ENCODE data around the gene ZNF865. TPM values are rescaled to one million over a fixed set of nuclear protein-coding genes. Genes with fewer than 3 reads are reported as not detected.
A peak's percentile ranks its signal among the peaks of the same experiment; 100 is the strongest.

Gene ZNF865
- polyA plus RNA-seq, 1 experiment = 0.88 TPM

DNA sequence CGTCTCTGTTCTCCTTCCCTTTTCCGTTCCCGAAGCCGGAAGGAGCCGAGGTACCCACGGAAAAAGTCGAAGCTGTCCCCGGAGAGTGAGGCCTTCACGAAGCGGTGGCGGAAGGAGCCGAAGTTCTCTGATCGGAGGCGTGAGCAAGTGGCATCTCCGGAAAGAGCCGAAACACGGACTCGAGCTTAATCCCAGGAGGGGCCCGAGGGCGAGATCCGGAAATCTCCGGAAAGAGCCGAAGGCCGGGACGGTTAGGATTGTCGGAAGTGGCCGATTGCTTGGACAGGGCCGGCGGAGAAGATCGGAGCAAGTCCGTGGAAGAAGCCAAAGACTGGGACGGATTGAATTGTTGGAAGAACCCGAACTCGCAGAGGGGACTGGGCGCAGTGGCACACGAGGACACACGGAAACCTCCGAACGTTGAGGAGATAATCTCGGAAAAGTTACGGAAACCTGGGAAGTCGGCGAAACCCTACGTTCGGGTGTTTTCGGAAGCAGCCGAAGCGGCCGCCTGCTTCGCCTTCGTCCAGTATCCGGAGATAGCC, 48.9 kb downstream of the ZNF865 start:
- Histone ChIP-seq H3K4me3 (ENCODE audit: low read depth, low read length) (peak overlapping the region; percentile 92), H3K27me3 (ENCODE audit: control insufficient read depth, insufficient read depth, low read length) (no peaks in the 10 kb centered on the region), H3K9me3 (ENCODE audit: control insufficient read depth, insufficient read depth, low read length) (no peaks in the 10 kb centered on the region; the same call in 1 of the 2 replicates), H3K27ac (ENCODE audit: low read depth, low read length) (peak overlapping the region; percentile 97)
- DNase-seq (ENCODE audit: low read depth, low spot score) = peak; percentile 99
- TF ChIP-seq, protein P1, sequence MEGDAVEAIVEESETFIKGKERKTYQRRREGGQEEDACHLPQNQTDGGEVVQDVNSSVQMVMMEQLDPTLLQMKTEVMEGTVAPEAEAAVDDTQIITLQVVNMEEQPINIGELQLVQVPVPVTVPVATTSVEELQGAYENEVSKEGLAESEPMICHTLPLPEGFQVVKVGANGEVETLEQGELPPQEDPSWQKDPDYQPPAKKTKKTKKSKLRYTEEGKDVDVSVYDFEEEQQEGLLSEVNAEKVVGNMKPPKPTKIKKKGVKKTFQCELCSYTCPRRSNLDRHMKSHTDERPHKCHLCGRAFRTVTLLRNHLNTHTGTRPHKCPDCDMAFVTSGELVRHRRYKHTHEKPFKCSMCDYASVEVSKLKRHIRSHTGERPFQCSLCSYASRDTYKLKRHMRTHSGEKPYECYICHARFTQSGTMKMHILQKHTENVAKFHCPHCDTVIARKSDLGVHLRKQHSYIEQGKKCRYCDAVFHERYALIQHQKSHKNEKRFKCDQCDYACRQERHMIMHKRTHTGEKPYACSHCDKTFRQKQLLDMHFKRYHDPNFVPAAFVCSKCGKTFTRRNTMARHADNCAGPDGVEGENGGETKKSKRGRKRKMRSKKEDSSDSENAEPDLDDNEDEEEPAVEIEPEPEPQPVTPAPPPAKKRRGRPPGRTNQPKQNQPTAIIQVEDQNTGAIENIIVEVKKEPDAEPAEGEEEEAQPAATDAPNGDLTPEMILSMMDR (IDR thresholded peaks at IDR 0.05; ENCODE audit: low read depth, low read length) = no peak
- ChIA-PET POLR2A (interaction anchor here (0.6 to 1.4 kb wide), 9 partner anchors 18 to 395 kb away, joined by 3 to 8 read pairs (median 3); partner anchors contain the start of genes FIZ1, ISOC2, PPP6R1 and ZNF784), CTCF (interaction anchor here (0.6 to 1.6 kb wide), 13 partner anchors 9 to 511 kb away, joined by 3 to 20 read pairs (median 3); no protein-coding TSS in a partner anchor)

DNA sequence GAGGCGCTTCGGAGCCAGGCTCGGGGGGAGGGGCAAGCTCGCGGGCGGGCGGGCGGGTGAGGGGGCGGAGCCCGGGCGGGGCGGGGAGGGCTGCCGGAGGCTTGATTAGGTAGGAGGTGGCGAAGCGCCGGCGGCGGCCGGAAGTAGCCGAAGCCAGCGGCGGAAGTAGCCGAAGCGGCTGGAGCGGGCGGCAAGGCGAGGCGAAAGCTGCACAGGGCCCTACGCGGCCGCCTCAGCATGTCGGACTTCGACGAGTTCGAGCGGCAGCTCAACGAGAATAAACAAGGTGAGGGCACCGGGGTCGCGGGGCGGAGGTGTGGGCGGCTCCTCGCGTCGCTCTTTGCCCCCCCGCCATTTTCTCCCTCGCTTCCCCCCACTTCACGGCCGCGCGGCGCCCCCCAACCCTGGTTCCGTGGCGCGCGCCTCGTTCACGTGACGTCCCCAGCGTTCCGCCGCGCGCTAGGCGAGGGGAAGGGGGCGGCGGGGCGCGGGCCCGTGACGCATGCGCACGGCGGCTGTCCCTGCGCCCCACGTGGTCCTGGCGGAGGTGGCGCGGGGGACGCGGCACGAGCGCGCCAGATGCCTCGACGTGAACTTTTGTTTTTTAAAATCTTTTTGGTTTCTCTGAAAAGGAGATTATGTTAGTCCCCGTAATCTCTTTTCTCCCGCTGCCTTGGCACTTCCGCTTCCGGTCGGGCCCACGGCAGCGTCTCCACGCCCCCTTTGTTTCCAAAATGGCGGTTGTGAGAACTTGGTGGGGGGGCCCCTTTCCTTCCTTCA, 49.6 kb downstream of the ZNF865 start, which contains the start of gene U2AF2:
Gene U2AF2, plus strand, starts transcription at position 168 of the 780 bp plus-strand sequence. Its CDS starts 70 bp downstream, at position 238.
- CTCF ChIA-PET = interaction anchor here (0.6 to 1.6 kb wide), 12 partner anchors 9 to 512 kb away, joined by 3 to 20 read pairs (median 4); no protein-coding TSS in a partner anchor

DNA sequence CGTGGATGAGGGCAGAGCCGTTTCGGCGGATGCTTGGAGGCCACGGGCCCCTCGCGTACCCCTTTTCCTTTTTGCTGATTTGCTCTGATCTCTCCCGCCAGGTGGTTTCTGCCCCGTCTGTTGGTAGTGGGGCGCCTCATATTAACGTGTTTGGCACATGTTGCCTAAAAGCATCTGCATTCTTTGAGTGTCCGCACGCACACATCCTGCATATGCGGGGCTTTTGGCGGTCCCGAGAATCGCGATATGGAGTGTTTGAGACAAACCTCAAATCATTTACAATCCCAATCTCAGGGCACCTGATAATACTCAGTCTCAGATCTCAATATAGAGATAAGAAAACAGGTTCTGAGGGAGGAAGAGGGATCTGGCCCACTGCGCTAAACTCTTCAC, 50.2 kb downstream of the ZNF865 start:
- H3K27me3 ChIP-seq (ENCODE audit: control insufficient read depth, insufficient read depth, low read length) = no peaks in the 10 kb centered on the region
- CTCF ChIA-PET = no interaction called here

More for the DNA sequence above, 49.6 kb downstream of the ZNF865 start, which contains the start of gene U2AF2:
- Histone ChIP-seq H3K27me3 (ENCODE audit: control insufficient read depth, insufficient read depth, low read length) (no peaks in the 10 kb centered on the region), H3K9me3 (ENCODE audit: control insufficient read depth, insufficient read depth, low read length) (no peaks in the 10 kb centered on the region; the same call in 1 of the 2 replicates), H3K27ac (ENCODE audit: low read depth, low read length) (peak within 1 kb of the TSS; percentile 99), H3K4me3 (ENCODE audit: low read depth, low read length) (peak within 1 kb of the TSS; percentile 93)
- TF ChIP-seq, protein P1 (IDR thresholded peaks at IDR 0.05; ENCODE audit: low read depth, low read length) = no peak
- POLR2A ChIA-PET = interaction anchor here (0.7 to 1.4 kb wide), 8 partner anchors 18 to 396 kb away, joined by 3 to 8 read pairs (median 4); partner anchors contain the start of genes FIZ1, ISOC2, PPP6R1 and ZNF784
- DNase-seq (ENCODE audit: low read depth, low spot score) = peak; percentile 84

DNA sequence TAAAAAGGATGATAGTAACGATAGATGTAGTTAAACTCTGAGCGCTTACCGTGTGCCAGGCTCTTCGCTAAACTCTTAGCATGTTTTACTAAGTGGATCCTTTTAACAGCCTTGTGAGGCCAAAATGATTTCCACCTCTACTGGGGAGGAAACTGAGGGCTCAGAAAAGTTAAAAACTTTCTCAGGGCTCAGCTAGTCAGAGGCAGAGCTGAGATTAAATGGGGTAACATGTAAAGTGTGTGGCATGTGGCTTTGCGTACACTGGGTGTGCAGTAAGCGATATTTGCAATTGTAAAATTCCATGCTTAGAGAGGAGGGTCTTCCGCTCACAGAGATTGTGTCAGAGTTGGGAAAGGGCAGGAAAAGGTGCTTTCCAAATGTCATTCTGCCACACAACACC, 51.1 kb downstream of the ZNF865 start:
- POLR2A ChIA-PET = interaction anchor here (1.0 kb wide), 1 partner anchor 76 kb away, joined by 3 read pairs; the partner anchor contains the start of gene ZNF579
- CTCF ChIA-PET = interaction anchor here (1.8 kb wide), 1 partner anchor 15 kb away, joined by 8 read pairs; no protein-coding TSS in a partner anchor
- Histone ChIP-seq H3K9me3 (ENCODE audit: control insufficient read depth, insufficient read depth, low read length) (no peaks in the 10 kb centered on the region; the same call in 1 of the 2 replicates), H3K27me3 (ENCODE audit: control insufficient read depth, insufficient read depth, low read length) (no peaks in the 10 kb centered on the region), H3K27ac (ENCODE audit: low read depth, low read length) (no peak overlapping the region), H3K4me3 (ENCODE audit: low read depth, low read length) (peak overlapping the region; percentile 93)
- TF ChIP-seq, protein P1 (IDR thresholded peaks at IDR 0.05; ENCODE audit: low read depth, low read length) = no peak
- DNase-seq (ENCODE audit: low read depth, low spot score) = no peak

More for the DNA sequence above, 50.2 kb downstream of the ZNF865 start:
- Histone ChIP-seq H3K4me3 (ENCODE audit: low read depth, low read length) (peak overlapping the region; percentile 93), H3K27ac (ENCODE audit: low read depth, low read length) (peak overlapping the region; percentile 99), H3K9me3 (ENCODE audit: control insufficient read depth, insufficient read depth, low read length) (no peaks in the 10 kb centered on the region; the same call in 1 of the 2 replicates)
- POLR2A ChIA-PET = no interaction called here
- TF ChIP-seq, protein P1 (IDR thresholded peaks at IDR 0.05; ENCODE audit: low read depth, low read length) = no peak
- DNase-seq (ENCODE audit: low read depth, low spot score) = no peak

All from AG04450 (cell line).